Measurements from ENCODE around the gene WDR90. TPM values are rescaled to one million over a fixed set of nuclear protein-coding genes. Genes with fewer than 3 reads are reported as not detected.

Gene WDR90
- total RNA-seq, 1 donor from 2014 or later = 21.2 TPM

DNA sequence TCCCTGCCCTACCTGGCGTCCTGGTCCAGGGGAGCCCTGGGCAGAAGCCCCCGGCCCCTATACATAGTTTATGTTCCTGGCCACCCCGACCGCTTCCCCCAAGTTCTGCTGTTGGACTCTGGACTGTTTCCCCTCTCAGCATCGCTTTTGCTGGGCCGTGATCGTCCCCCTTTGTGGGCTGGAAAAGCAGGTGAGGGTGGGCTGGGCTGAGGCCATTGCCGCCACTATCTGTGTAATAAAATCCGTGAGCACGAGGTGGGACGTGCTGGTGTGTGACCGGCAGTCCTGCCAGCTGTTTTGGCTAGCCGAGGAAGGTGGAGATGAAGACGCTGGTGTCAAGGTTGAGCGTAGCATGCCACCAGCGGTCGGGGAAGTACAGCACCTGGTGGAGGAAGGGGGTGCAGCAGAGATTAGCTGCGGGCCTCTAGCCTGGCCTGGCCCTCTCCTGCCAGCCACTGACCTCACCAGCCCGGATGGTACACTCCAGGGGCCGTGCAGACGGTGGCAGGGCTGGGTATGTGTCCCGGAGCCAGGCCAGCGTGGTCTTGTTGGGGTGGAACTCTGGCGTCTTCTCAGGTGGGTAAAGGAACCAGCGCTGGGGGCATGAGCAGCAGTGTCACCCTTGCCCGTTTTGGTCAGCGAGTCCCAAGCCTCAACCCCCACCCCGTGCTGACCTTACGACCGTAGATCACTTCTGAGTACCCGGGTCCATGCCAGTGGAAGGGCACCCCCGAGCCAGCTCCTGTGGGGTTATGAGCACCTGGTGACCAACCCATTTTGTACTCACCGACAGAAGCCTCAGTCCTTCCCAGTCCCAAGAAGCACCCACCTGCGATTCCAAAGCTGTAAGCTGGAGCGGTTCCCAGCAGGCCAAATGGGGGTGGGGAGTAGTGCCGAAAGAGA lies 33.6 kb downstream of the WDR90 start:
- no peak for DNase-seq (ENCODE audit: low read depth)
- Histone ChIP-seq H2AFZ (ENCODE audit: low read depth, low read length) (no peak overlapping the region), H3K27me3 (ENCODE audit: insufficient read depth, low read length) (no peaks in the 10 kb centered on the region), H3K4me1 (ENCODE audit: insufficient read depth, low read length) (peaks cover 32% of the 10 kb centered on the region), H3K4me2 (ENCODE audit: low read length) (peak overlapping the region; percentile 88), H3K9ac (ENCODE audit: low read length) (peak overlapping the region; percentile 65), H4K20me1 (ENCODE audit: insufficient read depth, low read length) (peaks cover 31% of the 10 kb centered on the region), H3K4me3 (ENCODE audit: insufficient read depth, low read depth, low read length) (no peak overlapping the region), H3K79me2 (ENCODE audit: insufficient read depth, low read length) (peaks cover 60% of the 10 kb centered on the region), H3K9me3 (ENCODE audit: insufficient read depth, low read depth, low read length) (no peaks in the 10 kb centered on the region), H3K27ac (ENCODE audit: low read depth, low read length) (no peak overlapping the region), H3K36me3 (ENCODE audit: insufficient read depth, low read length) (peaks cover 3% of the 10 kb centered on the region)
- no peak for FAIRE-seq
- Mint-ChIP-seq H3K36me3 (ENCODE audit: low read depth, unreplicated experiment) (peaks cover 10% of the 10 kb centered on the region), H3K9me3 (ENCODE audit: unreplicated experiment) (no peaks in the 10 kb centered on the region), H3K4me3 (ENCODE audit: unreplicated experiment) (peak overlapping the region; percentile 78), H3K4me1 (ENCODE audit: low read depth, unreplicated experiment) (peaks cover 13% of the 10 kb centered on the region), H3K27me3 (ENCODE audit: low read depth, unreplicated experiment) (no peaks in the 10 kb centered on the region), H3K27ac (ENCODE audit: unreplicated experiment) (peak overlapping the region; percentile 34)
- TF ChIP-seq EZH2 (IDR thresholded peaks at IDR 0.05; ENCODE audit: insufficient read depth, low read length) = no peak

- Mint-ChIP-seq H3K27me3 (ENCODE audit: low read depth, unreplicated experiment) (no peaks in the 10 kb centered on the region), H3K27ac (ENCODE audit: unreplicated experiment) (peak overlapping the region; percentile 47), H3K4me1 (ENCODE audit: low read depth, unreplicated experiment) (peaks cover 13% of the 10 kb centered on the region), H3K9me3 (ENCODE audit: unreplicated experiment) (no peaks in the 10 kb centered on the region), H3K4me3 (ENCODE audit: unreplicated experiment) (peak overlapping the region; percentile 78), H3K36me3 (ENCODE audit: low read depth, unreplicated experiment) (peaks cover 10% of the 10 kb centered on the region)
- no peak overlapping the region for H2AFZ ChIP-seq (ENCODE audit: low read depth, low read length)
- H3K27me3 ChIP-seq (ENCODE audit: insufficient read depth, low read length) = no peaks in the 10 kb centered on the region
- H3K27ac ChIP-seq (ENCODE audit: low read depth, low read length) = peak overlapping the region; percentile 50
- H3K4me2 ChIP-seq (ENCODE audit: low read length) = peak overlapping the region; percentile 88
- peaks cover 31% of the 10 kb centered on the region for H4K20me1 ChIP-seq (ENCODE audit: insufficient read depth, low read length)
- H3K4me1 ChIP-seq (ENCODE audit: insufficient read depth, low read length) = peaks cover 32% of the 10 kb centered on the region
- peaks cover 64% of the 10 kb centered on the region for H3K79me2 ChIP-seq (ENCODE audit: insufficient read depth, low read length)
- H3K9me3 ChIP-seq (ENCODE audit: insufficient read depth, low read depth, low read length) = no peaks in the 10 kb centered on the region
- H3K4me3 ChIP-seq (ENCODE audit: insufficient read depth, low read depth, low read length) = peak overlapping the region; percentile 57
- TF ChIP-seq EZH2 (IDR thresholded peaks at IDR 0.05; ENCODE audit: insufficient read depth, low read length) = no peak
- peaks cover 3% of the 10 kb centered on the region for H3K36me3 ChIP-seq (ENCODE audit: insufficient read depth, low read length)
- DNase-seq (ENCODE audit: low read depth) (no peak), FAIRE-seq (no peak)
- peak overlapping the region; percentile 65 for H3K9ac ChIP-seq (ENCODE audit: low read length)
Observed at GRCh38 chr16:683396-684070, 34.4 kb downstream of the WDR90 start.

- peaks cover 13% of the 10 kb centered on the region for H3K4me1 Mint-ChIP-seq (ENCODE audit: low read depth, unreplicated experiment)
- peak within 1 kb of the TSS; percentile 78 for H3K4me3 Mint-ChIP-seq (ENCODE audit: unreplicated experiment)
- H3K4me3 ChIP-seq (ENCODE audit: insufficient read depth, low read depth, low read length) = peak within 1 kb of the TSS; percentile 57
- H3K36me3 Mint-ChIP-seq (ENCODE audit: low read depth, unreplicated experiment) = peaks cover 10% of the 10 kb centered on the region
- peak within 1 kb of the TSS; percentile 88 for H3K4me2 ChIP-seq (ENCODE audit: low read length)
- FAIRE-seq (no peak), DNase-seq (ENCODE audit: low read depth) (peak; percentile 87)
- peak within 1 kb of the TSS; percentile 47 for H3K27ac Mint-ChIP-seq (ENCODE audit: unreplicated experiment)
- peaks cover 3% of the 10 kb centered on the region for H3K36me3 ChIP-seq (ENCODE audit: insufficient read depth, low read length)
- H3K9ac ChIP-seq (ENCODE audit: low read length) = peak within 1 kb of the TSS; percentile 65
- no peaks in the 10 kb centered on the region for H3K9me3 ChIP-seq (ENCODE audit: insufficient read depth, low read depth, low read length)
- TF ChIP-seq EZH2 (IDR thresholded peaks at IDR 0.05; ENCODE audit: insufficient read depth, low read length) = no peak
- no peak for TF ChIP-seq CTCF (IDR thresholded peaks at IDR 0.05; ENCODE audit: insufficient read depth, low read depth, low read length)
- H2AFZ ChIP-seq (ENCODE audit: low read depth, low read length) = peak within 1 kb of the TSS; percentile 18
- H3K79me2 ChIP-seq (ENCODE audit: insufficient read depth, low read length) = peaks cover 71% of the 10 kb centered on the region
- H3K27me3 Mint-ChIP-seq (ENCODE audit: low read depth, unreplicated experiment) = no peaks in the 10 kb centered on the region
- peaks cover 31% of the 10 kb centered on the region for H4K20me1 ChIP-seq (ENCODE audit: insufficient read depth, low read length)
- H3K4me1 ChIP-seq (ENCODE audit: insufficient read depth, low read length) = peaks cover 32% of the 10 kb centered on the region
- no peaks in the 10 kb centered on the region for H3K27me3 ChIP-seq (ENCODE audit: insufficient read depth, low read length)
- H3K27ac ChIP-seq (ENCODE audit: low read depth, low read length) = peak within 1 kb of the TSS; percentile 50
- H3K9me3 Mint-ChIP-seq (ENCODE audit: unreplicated experiment) = no peaks in the 10 kb centered on the region
Observed at GRCh38 chr16:684071-684794, 35.1 kb downstream of the WDR90 start, which contains the start of gene JMJD8. Gene JMJD8 (minus strand): TSS chr16:684334. CDS start chr16:684319, 15 bp downstream.
